ENCODE results near the gene PPP1R12A. TPM values are rescaled to one million over a fixed set of nuclear protein-coding genes. Genes with fewer than 3 reads are reported as not detected.
"Not testable (repeated sequence)": the region's sequence is repeated elsewhere in the genome, so short reads cannot be mapped to it uniquely, and the experiment has no call there.

PPP1R12A gene
- total RNA-seq, 4 donors from 2014 or later = 79.2 to 276 (median 92.6) TPM

DNA sequence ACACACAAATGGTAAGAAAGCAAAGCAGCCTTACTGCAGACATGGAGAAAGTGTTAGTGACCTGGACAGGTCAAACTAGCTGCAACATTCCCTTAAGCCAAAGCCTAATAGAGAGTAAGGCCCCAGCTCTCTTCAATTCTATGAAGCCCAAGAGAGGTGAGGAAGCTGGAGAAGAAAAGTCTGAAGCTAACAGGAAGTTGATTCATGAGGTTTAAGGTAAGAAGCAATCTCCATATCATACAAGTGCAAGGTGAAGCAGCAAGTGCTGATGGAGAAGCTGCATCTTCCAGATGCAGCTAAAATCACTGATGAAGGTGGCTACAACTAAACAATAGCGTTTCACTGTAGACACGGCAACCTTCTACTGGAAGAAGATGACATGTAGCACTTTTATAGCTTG lies 53.5 kb downstream of the PPP1R12A start:
- no peaks in the 10 kb centered on the region for H3K36me3 ChIP-seq
- H3K27me3 ChIP-seq = no peaks in the 10 kb centered on the region
- H3K4me3 ChIP-seq = no peak overlapping the region
- no peaks in the 10 kb centered on the region for H3K9me3 ChIP-seq
- H3K4me1 ChIP-seq = no peaks in the 10 kb centered on the region
- DNase-seq = no peak
- no peak for TF ChIP-seq POLR2A (IDR thresholded peaks at IDR 0.05)
- TF ChIP-seq, protein P1, sequence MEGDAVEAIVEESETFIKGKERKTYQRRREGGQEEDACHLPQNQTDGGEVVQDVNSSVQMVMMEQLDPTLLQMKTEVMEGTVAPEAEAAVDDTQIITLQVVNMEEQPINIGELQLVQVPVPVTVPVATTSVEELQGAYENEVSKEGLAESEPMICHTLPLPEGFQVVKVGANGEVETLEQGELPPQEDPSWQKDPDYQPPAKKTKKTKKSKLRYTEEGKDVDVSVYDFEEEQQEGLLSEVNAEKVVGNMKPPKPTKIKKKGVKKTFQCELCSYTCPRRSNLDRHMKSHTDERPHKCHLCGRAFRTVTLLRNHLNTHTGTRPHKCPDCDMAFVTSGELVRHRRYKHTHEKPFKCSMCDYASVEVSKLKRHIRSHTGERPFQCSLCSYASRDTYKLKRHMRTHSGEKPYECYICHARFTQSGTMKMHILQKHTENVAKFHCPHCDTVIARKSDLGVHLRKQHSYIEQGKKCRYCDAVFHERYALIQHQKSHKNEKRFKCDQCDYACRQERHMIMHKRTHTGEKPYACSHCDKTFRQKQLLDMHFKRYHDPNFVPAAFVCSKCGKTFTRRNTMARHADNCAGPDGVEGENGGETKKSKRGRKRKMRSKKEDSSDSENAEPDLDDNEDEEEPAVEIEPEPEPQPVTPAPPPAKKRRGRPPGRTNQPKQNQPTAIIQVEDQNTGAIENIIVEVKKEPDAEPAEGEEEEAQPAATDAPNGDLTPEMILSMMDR (IDR thresholded peaks at IDR 0.05) = no peak
- H3K27ac ChIP-seq = no peak overlapping the region

DNA sequence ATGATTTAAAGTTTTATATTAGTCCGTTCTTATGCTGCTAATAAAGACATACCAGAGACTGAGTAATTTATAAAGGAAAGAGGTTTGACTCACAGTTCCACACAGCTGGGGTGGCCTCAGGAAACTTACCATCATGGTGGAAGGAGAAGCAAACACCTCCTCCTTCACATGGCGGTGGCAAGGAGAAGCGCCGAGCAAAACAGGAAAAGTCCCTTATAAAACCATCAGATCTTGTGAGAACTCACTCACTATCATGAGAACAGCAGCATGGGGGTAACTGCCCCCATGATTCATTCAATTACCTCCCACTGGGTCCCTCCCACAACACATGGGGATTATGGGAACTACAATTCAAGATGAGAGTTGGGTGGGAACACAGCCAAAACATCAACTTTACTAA lies 56.4 kb downstream of the PPP1R12A start:
- not testable (repeated sequence) for H3K36me3 ChIP-seq, H3K4me1 ChIP-seq, DNase-seq, H3K4me3 ChIP-seq, H3K27me3 ChIP-seq, H3K27ac ChIP-seq, H3K9me3 ChIP-seq

DNA sequence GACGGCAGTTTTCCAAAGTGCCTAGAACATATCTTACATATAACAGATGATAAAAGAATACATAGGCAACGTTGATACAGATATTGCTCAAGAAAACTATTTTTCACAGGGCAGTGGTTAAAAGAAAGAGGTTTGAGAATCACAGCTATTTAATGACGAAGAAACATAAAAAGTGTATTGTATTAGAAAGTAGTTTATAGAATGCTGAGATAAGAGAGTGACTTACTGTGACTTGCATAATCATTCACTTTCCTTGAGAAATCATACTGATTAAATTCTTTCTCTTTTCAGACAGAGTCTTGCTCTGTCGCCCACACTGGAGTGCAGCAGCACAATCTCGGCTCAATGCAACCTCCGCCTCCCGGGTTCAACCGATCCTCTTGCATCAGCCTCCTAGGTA lies 57.7 kb downstream of the PPP1R12A start:
- Histone ChIP-seq H3K27me3 (no peaks in the 10 kb centered on the region), H3K36me3 (no peaks in the 10 kb centered on the region), H3K4me1 (no peaks in the 10 kb centered on the region), H3K27ac (no peak overlapping the region), H3K9me3 (no peaks in the 10 kb centered on the region), H3K4me3 (no peak overlapping the region)
- DNase-seq = no peak
- TF ChIP-seq POLR2A (IDR thresholded peaks at IDR 0.05) = no peak
- TF ChIP-seq, protein P1 (IDR thresholded peaks at IDR 0.05) = no peak

DNA sequence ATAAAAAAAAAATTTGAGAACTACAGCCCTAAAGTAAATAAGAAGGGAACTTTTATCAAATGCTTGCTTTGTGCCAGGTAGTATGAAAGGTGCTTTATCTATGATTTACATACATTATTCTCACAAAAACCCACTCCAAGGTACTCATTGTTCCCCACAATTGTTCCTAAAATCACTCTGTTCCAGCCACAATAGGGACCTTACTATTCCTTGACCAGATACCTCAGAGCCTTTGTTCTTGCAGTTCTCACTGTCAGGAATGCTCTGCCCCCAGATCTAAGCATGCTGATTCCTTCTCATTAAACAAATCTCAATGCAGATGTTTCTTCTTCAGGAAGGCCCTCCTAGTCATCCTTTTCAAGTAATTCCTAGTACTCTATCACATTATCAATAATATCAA lies 60.2 kb downstream of the PPP1R12A start:
- H3K27ac ChIP-seq = no peak overlapping the region
- H3K27me3 ChIP-seq = no peaks in the 10 kb centered on the region
- H3K9me3 ChIP-seq = no peaks in the 10 kb centered on the region
- TF ChIP-seq, protein P1 (IDR thresholded peaks at IDR 0.05) = no peak
- TF ChIP-seq POLR2A (IDR thresholded peaks at IDR 0.05) = no peak
- no peaks in the 10 kb centered on the region for H3K4me1 ChIP-seq
- H3K36me3 ChIP-seq = peaks cover 0 to 8% (median 0%) of the 10 kb centered on the region in 3 donors
- no peak overlapping the region for H3K4me3 ChIP-seq
- no peak for DNase-seq

GRCh38 chr12:79873201-79873600 lies 61.7 kb downstream of the PPP1R12A start:
- no peak overlapping the region for H3K27ac ChIP-seq
- no peak overlapping the region for H3K4me3 ChIP-seq
- no peaks in the 10 kb centered on the region for H3K4me1 ChIP-seq
- TF ChIP-seq, protein P1 (IDR thresholded peaks at IDR 0.05) = no peak
- no peak for TF ChIP-seq POLR2A (IDR thresholded peaks at IDR 0.05)
- peaks cover 0 to 10% (median 0%) of the 10 kb centered on the region in 3 donors for H3K36me3 ChIP-seq
- H3K27me3 ChIP-seq = no peaks in the 10 kb centered on the region
- no peak for DNase-seq
- no peaks in the 10 kb centered on the region for H3K9me3 ChIP-seq

- TF ChIP-seq, protein P1 (IDR thresholded peaks at IDR 0.05) = no peak
- no peak for TF ChIP-seq POLR2A (IDR thresholded peaks at IDR 0.05)
- Histone ChIP-seq H3K9me3 (no peaks in the 10 kb centered on the region), H3K27ac (no peak overlapping the region), H3K4me1 (no peaks in the 10 kb centered on the region), H3K36me3 (peaks cover 0 to 16% (median 0%) of the 10 kb centered on the region in 3 donors), H3K4me3 (no peak overlapping the region), H3K27me3 (no peaks in the 10 kb centered on the region)
- DNase-seq = no peak
Observed at GRCh38 chr12:79871621-79872020, 63.3 kb downstream of the PPP1R12A start.

Data from Peyer's patch (tissue), 4 donors.